Measurements from ENCODE around the gene TOGARAM1.

DNA sequence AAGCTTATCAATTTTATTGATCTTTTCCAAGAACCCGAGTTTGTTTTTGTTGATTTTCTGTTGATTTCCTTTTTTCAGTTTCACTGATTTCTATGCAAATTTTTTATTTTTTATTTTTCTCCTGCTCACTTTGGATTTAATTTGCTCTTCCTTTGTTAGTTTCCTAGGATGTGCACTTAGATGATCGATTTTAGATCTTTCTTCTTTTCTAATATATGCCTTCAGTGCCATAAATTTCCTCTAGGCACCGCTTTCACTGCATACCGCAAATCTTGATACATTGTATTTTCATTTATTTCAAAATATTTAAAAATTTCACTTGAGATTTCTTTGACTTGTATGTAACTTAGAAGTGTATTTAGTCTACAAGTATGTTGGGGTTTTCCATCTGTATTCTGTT is 9.5 kb downstream of the TOGARAM1 start:
- no peak for TF ChIP-seq TARDBP (IDR thresholded peaks at IDR 0.05)
- no peak for TF ChIP-seq SUZ12 (IDR thresholded peaks at IDR 0.05)
- no peak for TF ChIP-seq HDGF (IDR thresholded peaks at IDR 0.05; ENCODE audit: borderline replicate concordance)
